GM12873 (cell line): ENCODE results near the gene ERP27.

Experiments used
- CTCF ChIP-seq: IDR thresholded peaks from 2 replicates; pipeline ENCODE4 v1.5.1; 2012; ENCODE audit warnings: low read depth, mild to moderate bottlenecking, moderate library complexity, low read length, control low read depth; ENCODE audit not compliant: insufficient read depth; ENCODE audit errors: missing control alignments

The ERP27 gene

GRCh38 chr12:14868916-14869506 lies 69.3 kb downstream of the ERP27 start:
- no peak for TF ChIP-seq CTCF
